Parathyroid adenoma (tissue), 2 donors: ENCODE measurements around the gene DRAM1.
A peak's percentile ranks its signal among the peaks of the same experiment; 100 is the strongest.

Experiments
- H2AFZ ChIP-seq: fragments of 300-600 bp; sonication (generic); one replicate; pipeline ENCODE4 v1.7.0; 2017; ENCODE audit warnings: antibody characterized with exemption, mild to moderate bottlenecking
- H3K27ac ChIP-seq: fragments of 300-600 bp; sonication (generic); one replicate; pipeline ENCODE4 v1.7.0; 2017
- H3K27me3 ChIP-seq: fragments of 300-600 bp; sonication (generic); one replicate; pipeline ENCODE4 v1.7.0; 2017; ENCODE audit warnings: low read length; ENCODE audit not compliant: control insufficient read depth, insufficient read depth
- H3K36me3 ChIP-seq: fragments of 300-600 bp; sonication (generic); one replicate; pipeline ENCODE4 v1.7.0; 2017; ENCODE audit warnings: low read length; ENCODE audit not compliant: control insufficient read depth, insufficient read depth
- H3K4me1 ChIP-seq: fragments of 300-600 bp; sonication (generic); one replicate; pipeline ENCODE4 v1.7.0; 2017; ENCODE audit warnings: control low read depth
- H3K4me2 ChIP-seq: fragments of 300-600 bp; sonication (generic); one replicate; pipeline ENCODE4 v1.7.0; 2017; ENCODE audit warnings: low read length
- H3K4me3 ChIP-seq: fragments of 300-600 bp; sonication (generic); one replicate; pipeline ENCODE4 v1.7.0; 2017; ENCODE audit warnings: low read depth, low read length
- H3K79me2 ChIP-seq: fragments of 300-600 bp; sonication (generic); one replicate; pipeline ENCODE4 v1.7.0; 2017; ENCODE audit warnings: control low read depth
- H3K9ac ChIP-seq: fragments of 300-600 bp; sonication (generic); one replicate; pipeline ENCODE4 v1.7.0; 2017; ENCODE audit warnings: mild to moderate bottlenecking
- H3K9me3 ChIP-seq: fragments of 300-600 bp; sonication (generic); one replicate; pipeline ENCODE4 v1.7.0; 2017; ENCODE audit warnings: low read length; ENCODE audit not compliant: control insufficient read depth
- TF ChIP-seq, protein P1 (sequence below): fragments of 300-600 bp; sonication (generic); IDR thresholded peaks from one replicate; pipeline ENCODE4 v1.7.0; 2017; ENCODE audit warnings: antibody characterized with exemption, mild to moderate bottlenecking
- donor health status: primary hyperparathyroidism.

The DRAM1 gene

DNA sequence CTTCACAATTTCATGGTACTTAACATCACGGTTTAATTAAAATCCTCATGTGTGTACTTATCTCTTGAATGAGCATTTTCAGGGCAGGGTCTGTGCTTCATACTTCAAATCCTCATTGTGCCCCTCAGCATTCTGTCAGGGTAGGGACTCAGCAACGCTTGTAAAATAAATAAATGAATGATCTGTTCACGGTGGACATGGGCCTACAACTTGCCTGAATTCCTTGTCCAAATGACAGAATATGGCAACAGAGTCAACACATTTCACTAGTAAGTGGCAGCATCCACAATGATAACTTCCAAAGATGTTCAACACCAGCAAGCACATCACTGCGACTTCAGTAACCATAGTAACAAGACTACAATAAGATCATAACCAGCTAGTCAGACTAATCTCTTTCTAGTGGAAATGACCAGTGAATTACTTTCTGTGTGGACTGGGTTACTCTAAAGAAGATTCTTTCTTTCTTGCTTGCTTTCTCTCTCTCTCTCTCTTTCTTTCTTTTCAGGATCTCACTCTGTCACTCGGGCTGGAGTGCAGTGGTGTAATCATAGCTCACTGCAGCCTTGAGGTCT lies 32.2 kb upstream of the DRAM1 start:
- no peaks in the 10 kb centered on the region for H3K4me1 ChIP-seq
- no peaks in the 10 kb centered on the region for H3K36me3 ChIP-seq
- H3K4me2 ChIP-seq: no peak overlapping the region
- H3K9me3 ChIP-seq: no peaks in the 10 kb centered on the region
- no peak overlapping the region for H3K4me3 ChIP-seq
- no peak overlapping the region for H3K9ac ChIP-seq
- TF ChIP-seq, protein P1, sequence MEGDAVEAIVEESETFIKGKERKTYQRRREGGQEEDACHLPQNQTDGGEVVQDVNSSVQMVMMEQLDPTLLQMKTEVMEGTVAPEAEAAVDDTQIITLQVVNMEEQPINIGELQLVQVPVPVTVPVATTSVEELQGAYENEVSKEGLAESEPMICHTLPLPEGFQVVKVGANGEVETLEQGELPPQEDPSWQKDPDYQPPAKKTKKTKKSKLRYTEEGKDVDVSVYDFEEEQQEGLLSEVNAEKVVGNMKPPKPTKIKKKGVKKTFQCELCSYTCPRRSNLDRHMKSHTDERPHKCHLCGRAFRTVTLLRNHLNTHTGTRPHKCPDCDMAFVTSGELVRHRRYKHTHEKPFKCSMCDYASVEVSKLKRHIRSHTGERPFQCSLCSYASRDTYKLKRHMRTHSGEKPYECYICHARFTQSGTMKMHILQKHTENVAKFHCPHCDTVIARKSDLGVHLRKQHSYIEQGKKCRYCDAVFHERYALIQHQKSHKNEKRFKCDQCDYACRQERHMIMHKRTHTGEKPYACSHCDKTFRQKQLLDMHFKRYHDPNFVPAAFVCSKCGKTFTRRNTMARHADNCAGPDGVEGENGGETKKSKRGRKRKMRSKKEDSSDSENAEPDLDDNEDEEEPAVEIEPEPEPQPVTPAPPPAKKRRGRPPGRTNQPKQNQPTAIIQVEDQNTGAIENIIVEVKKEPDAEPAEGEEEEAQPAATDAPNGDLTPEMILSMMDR: no peak
- H3K79me2 ChIP-seq: no peaks in the 10 kb centered on the region
- no peaks in the 10 kb centered on the region for H3K27me3 ChIP-seq
- H3K27ac ChIP-seq: no peak overlapping the region
- H2AFZ ChIP-seq: no peak overlapping the region

- Histone ChIP-seq H3K4me2 (no peak overlapping the region), H3K79me2 (no peaks in the 10 kb centered on the region), H3K4me1 (no peaks in the 10 kb centered on the region), H3K9ac (no peak overlapping the region), H3K27me3 (no peaks in the 10 kb centered on the region), H2AFZ (no peak overlapping the region), H3K27ac (no peak overlapping the region), H3K9me3 (no peaks in the 10 kb centered on the region), H3K4me3 (no peak overlapping the region), H3K36me3 (no peaks in the 10 kb centered on the region)
- TF ChIP-seq, protein P1: no peak
Measured at GRCh38 chr12:101847325-101847724, 30.1 kb upstream of the DRAM1 start.

GRCh38 chr12:101850199-101850598 lies 27.2 kb upstream of the DRAM1 start:
- Histone ChIP-seq H2AFZ (no peak overlapping the region), H3K27me3 (no peaks in the 10 kb centered on the region), H3K4me3 (no peak overlapping the region), H3K9me3 (no peaks in the 10 kb centered on the region), H3K9ac (no peak overlapping the region), H3K36me3 (no peaks in the 10 kb centered on the region), H3K27ac (no peak overlapping the region), H3K79me2 (no peaks in the 10 kb centered on the region), H3K4me1 (peaks cover 5% of the 10 kb centered on the region), H3K4me2 (no peak overlapping the region)
- TF ChIP-seq, protein P1: no peak

- TF ChIP-seq, protein P1: no peak
- Histone ChIP-seq H3K4me3 (no peak overlapping the region), H3K27me3 (no peaks in the 10 kb centered on the region), H3K9me3 (no peaks in the 10 kb centered on the region), H3K4me1 (peaks cover 10% of the 10 kb centered on the region), H3K4me2 (no peak overlapping the region), H3K36me3 (no peaks in the 10 kb centered on the region), H3K9ac (no peak overlapping the region), H2AFZ (no peak overlapping the region), H3K27ac (no peak overlapping the region), H3K79me2 (no peaks in the 10 kb centered on the region)
Measured at GRCh38 chr12:101852998-101853397, 24.4 kb upstream of the DRAM1 start.

DNA sequence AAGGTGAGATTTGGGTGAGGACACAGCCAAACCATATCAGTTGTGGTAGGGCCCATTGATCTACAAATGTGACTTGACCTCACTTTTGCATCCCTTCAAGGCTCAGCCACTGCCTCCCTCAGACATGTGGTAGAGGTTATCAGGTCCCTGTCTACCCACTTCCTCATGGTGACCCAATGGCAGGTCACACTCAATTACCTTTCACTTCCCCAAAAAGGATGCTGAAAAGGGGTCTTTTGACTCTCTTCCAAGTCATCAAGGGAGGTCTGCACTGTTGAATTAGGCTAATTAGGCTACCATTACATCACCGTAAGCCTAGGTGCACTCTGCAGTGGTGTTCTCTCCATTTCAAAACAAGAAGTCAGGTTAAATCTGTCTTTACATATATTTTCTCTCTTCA lies 22.6 kb upstream of the DRAM1 start:
- Histone ChIP-seq H3K4me1 (peaks cover 10% of the 10 kb centered on the region), H3K9ac (no peak overlapping the region), H2AFZ (peak overlapping the region; percentile 69)

More for the DNA sequence above, 22.6 kb upstream of the DRAM1 start:
- Histone ChIP-seq H3K4me2 (no peak overlapping the region), H3K27me3 (no peaks in the 10 kb centered on the region), H3K27ac (no peak overlapping the region), H3K36me3 (no peaks in the 10 kb centered on the region), H3K9me3 (no peaks in the 10 kb centered on the region), H3K4me3 (no peak overlapping the region), H3K79me2 (no peaks in the 10 kb centered on the region)
- TF ChIP-seq, protein P1: no peak
